HepG2 (cell line): Measurements from ENCODE around the gene RRP12. TPM values are rescaled to one million over a fixed set of nuclear protein-coding genes. Genes with fewer than 3 reads are reported as not detected.
A peak's percentile ranks its signal among the peaks of the same experiment; 100 is the strongest.

Experiments
- ARHGAP35 ChIP-seq: sonication (generic); formaldehyde crosslinking; IDR thresholded peaks from 2 replicates; pipeline ENCODE4 v1.9.0; 2022; ENCODE audit warnings: mild to moderate bottlenecking, inconsistent platforms, moderate library complexity, missing genetic modification reagents, borderline replicate concordance
- BCL6 ChIP-seq: IDR thresholded peaks from 2 replicates; pipeline ENCODE4 v1.6.1; 2016; ENCODE audit warnings: missing genetic modification reagents, missing compliant biosample characterization
- CBX1 ChIP-seq: IDR thresholded peaks from one replicate; pipeline ENCODE4 v1.6.1; 2016; ENCODE audit warnings: antibody characterized with exemption, low read depth
- HNRNPL ChIP-seq: fragments of 200-400 bp; formaldehyde crosslinking; IDR thresholded peaks from 2 replicates; pipeline ENCODE4 v1.6.1; 2017; ENCODE audit warnings: mild to moderate bottlenecking, low read depth, low read length
- JARID2 ChIP-seq: sonication (generic); formaldehyde crosslinking; IDR thresholded peaks from 2 replicates; pipeline ENCODE4 v1.8.1; 2023; ENCODE audit warnings: missing genetic modification reagents, inconsistent platforms; ENCODE audit not compliant: insufficient replicate concordance
- NAIF1 ChIP-seq: sonication (generic); formaldehyde crosslinking; IDR thresholded peaks from 2 replicates; pipeline ENCODE4 v1.5.0; 2020; ENCODE audit warnings: mild to moderate bottlenecking, missing genetic modification reagents, borderline replicate concordance
- ZNF232 ChIP-seq: sonication (generic); formaldehyde crosslinking; IDR thresholded peaks from 2 replicates; pipeline ENCODE4 v1.4.0; 2020; ENCODE audit warnings: missing genetic modification reagents, borderline replicate concordance
- polyA plus RNA-seq, 8 experiments: library from polyadenylated mRNA; depleted of rRNA in 3 of 8; stranded (reverse) in 7 of 8; unstranded in 1 of 8; fragments of >200 nt; fragmentation: Illumina TruSeq in 4 of 8; extraction: Trizol in 4 of 8; gene quantifications; 2 replicates each; pipeline versions ENCODE4 v1.2.1 to v1.2.3, GENCODE V29; 2011 to 2016; ENCODE audit warnings: low read depth in 4 of 8, missing spikeins in 1 of 8, mixed read lengths in 1 of 8; ENCODE audit not compliant: insufficient read depth in 1 of 8
- total RNA-seq, 5 experiments: library from RNA; depleted of rRNA; stranded (reverse); fragments of >200 nt; fragmentation: Illumina TruSeq; extraction: Trizol; gene quantifications; 2 replicates each; pipeline ENCODE4 v1.2.3, GENCODE V29; 2016; ENCODE audit warnings: low read depth in 1 of 5
- TF ChIP-seq, protein P1 (sequence below): sonication (generic); formaldehyde crosslinking; IDR thresholded peaks from 2 replicates; pipeline ENCODE4 v1.8.0; 2022; ENCODE audit warnings: low read depth, missing genetic modification reagents
- TF ChIP-seq, protein P2 (sequence below): sonication (generic); formaldehyde crosslinking; IDR thresholded peaks from 2 replicates; pipeline ENCODE4 v1.5.0; 2020; ENCODE audit warnings: missing genetic modification reagents
- TF ChIP-seq, protein P3 (sequence below): fragments of 450-650 bp; IDR thresholded peaks from 2 replicates; pipeline ENCODE4 v1.6.1; 2017; ENCODE audit warnings: mild to moderate bottlenecking
- TF ChIP-seq, protein P4 (sequence below): sonication (generic); formaldehyde crosslinking; IDR thresholded peaks from 2 replicates; pipeline ENCODE4 v1.5.0; 2020; ENCODE audit warnings: missing genetic modification reagents
- TF ChIP-seq, protein P5 (sequence below): sonication (generic); formaldehyde crosslinking; IDR thresholded peaks from 2 replicates; pipeline ENCODE4 v1.9.0; 2021; ENCODE audit warnings: missing genetic modification reagents, borderline replicate concordance
- TF ChIP-seq, protein P6 (sequence below): IDR thresholded peaks from 2 replicates; pipeline ENCODE4 v1.6.1; 2016
- TF ChIP-seq, protein P7 (sequence below): IDR thresholded peaks from 2 replicates; pipeline ENCODE4 v1.6.1; 2018; ENCODE audit warnings: missing genetic modification reagents, mild to moderate bottlenecking, missing compliant biosample characterization
- TF ChIP-seq, protein P8 (sequence below): IDR thresholded peaks from 2 replicates; pipeline ENCODE4 v1.6.1; 2016; ENCODE audit warnings: low read depth

RRP12 gene
- total and polyA plus RNA-seq, 2 of the 13 experiments (the other 11 are each of a cell fraction or from before 2014, with no cell fraction given): 13.2 to 39.4 TPM

DNA sequence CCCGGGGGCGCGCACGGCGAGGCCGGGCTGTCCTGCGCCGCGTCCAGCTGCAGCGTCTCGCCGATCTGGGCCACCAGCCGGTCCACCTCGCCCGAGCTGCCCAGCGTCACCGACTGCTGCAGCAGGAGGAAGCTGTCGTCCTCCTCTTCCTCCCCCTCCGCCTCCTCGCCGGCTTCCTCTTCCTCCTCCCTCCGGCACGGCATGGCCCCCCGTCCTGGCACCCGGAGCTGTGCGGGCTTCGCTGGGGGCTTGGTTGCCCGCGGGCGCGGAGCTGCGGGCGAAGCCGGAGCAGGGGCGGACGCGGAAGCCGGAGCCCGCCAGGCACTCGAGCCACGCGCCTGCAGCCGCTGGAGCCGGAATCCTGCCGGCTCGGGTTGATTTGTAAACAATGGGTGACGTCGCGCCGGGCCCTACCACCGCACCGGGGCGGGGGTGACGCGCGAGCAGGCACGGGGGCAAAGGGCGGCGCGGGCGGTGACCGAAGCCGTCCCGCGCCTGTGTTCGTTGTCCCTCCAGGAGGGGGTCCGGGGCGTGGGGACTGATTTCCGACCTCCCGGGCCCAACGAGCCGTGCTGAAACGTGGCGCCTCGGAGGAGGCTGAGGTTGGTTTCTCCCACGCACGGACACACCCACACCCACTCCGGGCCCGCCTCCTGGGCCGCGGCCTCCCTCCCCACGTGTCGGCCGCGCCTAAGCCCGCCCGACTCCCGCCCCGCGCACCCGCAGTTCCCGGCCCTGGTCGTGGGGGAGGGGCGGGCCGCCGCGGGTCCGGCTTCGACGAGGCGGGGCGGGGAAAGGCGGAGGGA is 66.6 kb downstream of the RRP12 start, which contains the start of gene FRAT2 (continued):
- TF ChIP-seq, protein P1, sequence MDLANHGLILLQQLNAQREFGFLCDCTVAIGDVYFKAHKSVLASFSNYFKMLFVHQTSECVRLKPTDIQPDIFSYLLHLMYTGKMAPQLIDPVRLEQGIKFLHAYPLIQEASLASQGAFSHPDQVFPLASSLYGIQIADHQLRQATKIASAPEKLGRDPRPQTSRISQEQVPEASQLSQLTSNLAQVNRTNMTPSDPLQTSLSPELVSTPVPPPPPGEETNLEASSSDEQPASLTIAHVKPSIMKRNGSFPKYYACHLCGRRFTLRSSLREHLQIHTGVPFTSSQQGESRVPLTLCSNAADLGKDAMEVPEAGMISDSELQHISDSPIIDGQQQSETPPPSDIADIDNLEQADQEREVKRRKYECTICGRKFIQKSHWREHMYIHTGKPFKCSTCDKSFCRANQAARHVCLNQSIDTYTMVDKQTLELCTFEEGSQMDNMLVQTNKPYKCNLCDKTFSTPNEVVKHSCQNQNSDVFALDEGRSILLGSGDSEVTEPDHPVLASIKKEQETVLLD (CRISPR knock-in tag): peak; percentile 58
- TF ChIP-seq, protein P2, sequence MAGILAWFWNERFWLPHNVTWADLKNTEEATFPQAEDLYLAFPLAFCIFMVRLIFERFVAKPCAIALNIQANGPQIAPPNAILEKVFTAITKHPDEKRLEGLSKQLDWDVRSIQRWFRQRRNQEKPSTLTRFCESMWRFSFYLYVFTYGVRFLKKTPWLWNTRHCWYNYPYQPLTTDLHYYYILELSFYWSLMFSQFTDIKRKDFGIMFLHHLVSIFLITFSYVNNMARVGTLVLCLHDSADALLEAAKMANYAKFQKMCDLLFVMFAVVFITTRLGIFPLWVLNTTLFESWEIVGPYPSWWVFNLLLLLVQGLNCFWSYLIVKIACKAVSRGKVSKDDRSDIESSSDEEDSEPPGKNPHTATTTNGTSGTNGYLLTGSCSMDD: no peak
- TF ChIP-seq, protein P3, sequence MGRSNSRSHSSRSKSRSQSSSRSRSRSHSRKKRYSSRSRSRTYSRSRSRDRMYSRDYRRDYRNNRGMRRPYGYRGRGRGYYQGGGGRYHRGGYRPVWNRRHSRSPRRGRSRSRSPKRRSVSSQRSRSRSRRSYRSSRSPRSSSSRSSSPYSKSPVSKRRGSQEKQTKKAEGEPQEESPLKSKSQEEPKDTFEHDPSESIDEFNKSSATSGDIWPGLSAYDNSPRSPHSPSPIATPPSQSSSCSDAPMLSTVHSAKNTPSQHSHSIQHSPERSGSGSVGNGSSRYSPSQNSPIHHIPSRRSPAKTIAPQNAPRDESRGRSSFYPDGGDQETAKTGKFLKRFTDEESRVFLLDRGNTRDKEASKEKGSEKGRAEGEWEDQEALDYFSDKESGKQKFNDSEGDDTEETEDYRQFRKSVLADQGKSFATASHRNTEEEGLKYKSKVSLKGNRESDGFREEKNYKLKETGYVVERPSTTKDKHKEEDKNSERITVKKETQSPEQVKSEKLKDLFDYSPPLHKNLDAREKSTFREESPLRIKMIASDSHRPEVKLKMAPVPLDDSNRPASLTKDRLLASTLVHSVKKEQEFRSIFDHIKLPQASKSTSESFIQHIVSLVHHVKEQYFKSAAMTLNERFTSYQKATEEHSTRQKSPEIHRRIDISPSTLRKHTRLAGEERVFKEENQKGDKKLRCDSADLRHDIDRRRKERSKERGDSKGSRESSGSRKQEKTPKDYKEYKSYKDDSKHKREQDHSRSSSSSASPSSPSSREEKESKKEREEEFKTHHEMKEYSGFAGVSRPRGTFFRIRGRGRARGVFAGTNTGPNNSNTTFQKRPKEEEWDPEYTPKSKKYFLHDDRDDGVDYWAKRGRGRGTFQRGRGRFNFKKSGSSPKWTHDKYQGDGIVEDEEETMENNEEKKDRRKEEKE: no peak
- TF ChIP-seq, protein P4, sequence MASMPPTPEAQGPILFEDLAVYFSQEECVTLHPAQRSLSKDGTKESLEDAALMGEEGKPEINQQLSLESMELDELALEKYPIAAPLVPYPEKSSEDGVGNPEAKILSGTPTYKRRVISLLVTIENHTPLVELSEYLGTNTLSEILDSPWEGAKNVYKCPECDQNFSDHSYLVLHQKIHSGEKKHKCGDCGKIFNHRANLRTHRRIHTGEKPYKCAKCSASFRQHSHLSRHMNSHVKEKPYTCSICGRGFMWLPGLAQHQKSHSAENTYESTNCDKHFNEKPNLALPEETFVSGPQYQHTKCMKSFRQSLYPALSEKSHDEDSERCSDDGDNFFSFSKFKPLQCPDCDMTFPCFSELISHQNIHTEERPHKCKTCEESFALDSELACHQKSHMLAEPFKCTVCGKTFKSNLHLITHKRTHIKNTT (CRISPR knock-in tag): no peak
- TF ChIP-seq, protein P5, sequence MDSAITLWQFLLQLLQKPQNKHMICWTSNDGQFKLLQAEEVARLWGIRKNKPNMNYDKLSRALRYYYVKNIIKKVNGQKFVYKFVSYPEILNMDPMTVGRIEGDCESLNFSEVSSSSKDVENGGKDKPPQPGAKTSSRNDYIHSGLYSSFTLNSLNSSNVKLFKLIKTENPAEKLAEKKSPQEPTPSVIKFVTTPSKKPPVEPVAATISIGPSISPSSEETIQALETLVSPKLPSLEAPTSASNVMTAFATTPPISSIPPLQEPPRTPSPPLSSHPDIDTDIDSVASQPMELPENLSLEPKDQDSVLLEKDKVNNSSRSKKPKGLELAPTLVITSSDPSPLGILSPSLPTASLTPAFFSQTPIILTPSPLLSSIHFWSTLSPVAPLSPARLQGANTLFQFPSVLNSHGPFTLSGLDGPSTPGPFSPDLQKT (CRISPR knock-in tag): 0 out of 2 replicates have a peak, but pooled peaks have one; percentile 12
- TF ChIP-seq BCL6 (CRISPR knock-in tag) (peak; percentile 49; the same call in 1 of the 2 replicates), ZNF232 (CRISPR knock-in tag) (peak; percentile 66; the same call in 1 of the 2 replicates), CBX1 (no peak), ARHGAP35 (CRISPR knock-in tag) (peak; percentile 46; the same call in 1 of the 2 replicates), HNRNPL (no peak), JARID2 (no peak), NAIF1 (CRISPR knock-in tag) (no peak)
- TF ChIP-seq, protein P6, sequence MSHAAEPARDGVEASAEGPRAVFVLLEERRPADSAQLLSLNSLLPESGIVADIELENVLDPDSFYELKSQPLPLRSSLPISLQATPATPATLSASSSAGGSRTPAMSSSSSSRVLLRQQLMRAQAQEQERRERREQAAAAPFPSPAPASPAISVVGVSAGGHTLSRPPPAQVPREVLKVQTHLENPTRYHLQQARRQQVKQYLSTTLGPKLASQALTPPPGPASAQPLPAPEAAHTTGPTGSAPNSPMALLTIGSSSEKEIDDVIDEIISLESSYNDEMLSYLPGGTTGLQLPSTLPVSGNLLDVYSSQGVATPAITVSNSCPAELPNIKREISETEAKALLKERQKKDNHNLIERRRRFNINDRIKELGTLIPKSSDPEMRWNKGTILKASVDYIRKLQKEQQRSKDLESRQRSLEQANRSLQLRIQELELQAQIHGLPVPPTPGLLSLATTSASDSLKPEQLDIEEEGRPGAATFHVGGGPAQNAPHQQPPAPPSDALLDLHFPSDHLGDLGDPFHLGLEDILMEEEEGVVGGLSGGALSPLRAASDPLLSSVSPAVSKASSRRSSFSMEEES (CRISPR knock-in tag): peak; percentile 74; the same call in 1 of the 2 replicates
- TF ChIP-seq, protein P7, sequence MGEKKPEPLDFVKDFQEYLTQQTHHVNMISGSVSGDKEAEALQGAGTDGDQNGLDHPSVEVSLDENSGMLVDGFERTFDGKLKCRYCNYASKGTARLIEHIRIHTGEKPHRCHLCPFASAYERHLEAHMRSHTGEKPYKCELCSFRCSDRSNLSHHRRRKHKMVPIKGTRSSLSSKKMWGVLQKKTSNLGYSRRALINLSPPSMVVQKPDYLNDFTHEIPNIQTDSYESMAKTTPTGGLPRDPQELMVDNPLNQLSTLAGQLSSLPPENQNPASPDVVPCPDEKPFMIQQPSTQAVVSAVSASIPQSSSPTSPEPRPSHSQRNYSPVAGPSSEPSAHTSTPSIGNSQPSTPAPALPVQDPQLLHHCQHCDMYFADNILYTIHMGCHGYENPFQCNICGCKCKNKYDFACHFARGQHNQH (CRISPR knock-in tag): 0 out of 2 replicates have a peak, but pooled peaks have one; percentile 84
- TF ChIP-seq, protein P8, sequence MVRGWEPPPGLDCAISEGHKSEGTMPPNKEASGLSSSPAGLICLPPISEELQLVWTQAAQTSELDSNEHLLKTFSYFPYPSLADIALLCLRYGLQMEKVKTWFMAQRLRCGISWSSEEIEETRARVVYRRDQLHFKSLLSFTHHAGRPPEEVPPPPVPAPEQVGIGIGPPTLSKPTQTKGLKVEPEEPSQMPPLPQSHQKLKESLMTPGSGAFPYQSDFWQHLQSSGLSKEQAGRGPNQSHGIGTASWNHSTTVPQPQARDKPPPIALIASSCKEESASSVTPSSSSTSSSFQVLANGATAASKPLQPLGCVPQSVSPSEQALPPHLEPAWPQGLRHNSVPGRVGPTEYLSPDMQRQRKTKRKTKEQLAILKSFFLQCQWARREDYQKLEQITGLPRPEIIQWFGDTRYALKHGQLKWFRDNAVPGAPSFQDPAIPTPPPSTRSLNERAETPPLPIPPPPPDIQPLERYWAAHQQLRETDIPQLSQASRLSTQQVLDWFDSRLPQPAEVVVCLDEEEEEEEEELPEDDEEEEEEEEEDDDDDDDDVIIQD (CRISPR knock-in tag): no peak; the same call in 1 of the 2 replicates
